DMS79 treated with DMSO at 0.1 percent for 48 hours (cell line): ENCODE measurements around the gene CNPY4.

Experiments used
- DNase-seq: peaks from one replicate; lab custom pipeline; 2025; lab: John Stamatoyannopoulos, UW

CNPY4 gene

GRCh38 chr7:100167912-100168323 lies 48.5 kb downstream of the CNPY4 start:
- DNase-seq, result peak; percentile 20

GRCh38 chr7:100169147-100169850 lies 49.9 kb downstream of the CNPY4 start:
- DNase-seq, result no peak

- no peak for DNase-seq
These were observed 50.9 kb downstream of the CNPY4 start for GRCh38 chr7:100170101-100170897.

GRCh38 chr7:100171087-100171681 lies 51.8 kb downstream of the CNPY4 start:
- DNase-seq, result no peak

GRCh38 chr7:100171840-100172239 lies 52.4 kb downstream of the CNPY4 start:
- no peak for DNase-seq

- no peak for DNase-seq
These were observed 54.5 kb downstream of the CNPY4 start for GRCh38 chr7:100173806-100174495.

GRCh38 chr7:100174582-100174981 lies 55.1 kb downstream of the CNPY4 start:
- no peak for DNase-seq
